ENCODE data around the gene STUM.

STUM gene

GRCh38 chr1:226640321-226641136, 92.0 kb downstream of the STUM start:
- no peak overlapping the region for H3K27ac ChIP-seq
- ChIA-PET CTCF (interaction anchor here (0.6 to 3.4 kb wide), 4 partner anchors 9 to 1106 kb away, joined by 3 to 17 read pairs (median 4); no protein-coding TSS in a partner anchor), POLR2A (ENCODE audit: low non-redundant PET) (no interaction called here)
- no peak for TF ChIP-seq CTCF (conservative IDR thresholded peaks at IDR 0.05; ENCODE audit: low read depth)
- no peak for DNase-seq (ENCODE audit: low spot score)

GRCh38 chr1:226641671-226642231, 93.2 kb downstream of the STUM start:
- TF ChIP-seq CTCF (conservative IDR thresholded peaks at IDR 0.05; ENCODE audit: low read depth): no peak
- DNase-seq (ENCODE audit: low spot score): no peak
- CTCF ChIA-PET: interaction anchor here (0.6 to 3.4 kb wide), 5 partner anchors 8 to 294 kb away, joined by 4 to 17 read pairs (median 5); no protein-coding TSS in a partner anchor
- H3K27ac ChIP-seq: no peak overlapping the region
- POLR2A ChIA-PET (ENCODE audit: low non-redundant PET): interaction anchor here (0.6 kb wide), 1 partner anchor 350 kb away, joined by 5 read pairs; no protein-coding TSS in a partner anchor

- CTCF ChIA-PET: interaction anchor here (0.6 to 3.4 kb wide), 6 partner anchors 9 to 293 kb away, joined by 3 to 17 read pairs (median 4); partner anchors contain the start of gene PSEN2
- DNase-seq (ENCODE audit: low spot score): no peak
- TF ChIP-seq CTCF (conservative IDR thresholded peaks at IDR 0.05; ENCODE audit: low read depth): no peak
- POLR2A ChIA-PET (ENCODE audit: low non-redundant PET): no interaction called here
- no peak overlapping the region; the same call in 1 of the 2 replicates for H3K27ac ChIP-seq
Observed at GRCh38 chr1:226642421-226642820, 93.9 kb downstream of the STUM start.

- peak; percentile 99 for DNase-seq (ENCODE audit: low spot score)
- CTCF ChIA-PET: interaction anchor here (0.5 to 3.4 kb wide), 9 partner anchors 9 to 227 kb away, joined by 3 to 17 read pairs (median 4); partner anchors contain the start of gene PSEN2
- POLR2A ChIA-PET (ENCODE audit: low non-redundant PET): no interaction called here
- H3K27ac ChIP-seq: peak overlapping the region; percentile 43
- TF ChIP-seq CTCF (conservative IDR thresholded peaks at IDR 0.05; ENCODE audit: low read depth): no peak
Observed at GRCh38 chr1:226643177-226643576, 94.6 kb downstream of the STUM start.

GRCh38 chr1:226643611-226644540, 95.3 kb downstream of the STUM start:
- no peak for DNase-seq (ENCODE audit: low spot score)
- H3K27ac ChIP-seq: peak overlapping the region; percentile 43
- TF ChIP-seq CTCF (conservative IDR thresholded peaks at IDR 0.05; ENCODE audit: low read depth): no peak
- POLR2A ChIA-PET (ENCODE audit: low non-redundant PET): interaction anchor here (0.5 kb wide), 1 partner anchor 203 kb away, joined by 3 read pairs; no protein-coding TSS in a partner anchor
- CTCF ChIA-PET: interaction anchor here (0.5 to 1.2 kb wide), 10 partner anchors 10 to 253 kb away, joined by 3 to 5 read pairs (median 4); no protein-coding TSS in a partner anchor
